HG02870 (cell line): ENCODE data around the gene CLEC2A.
"Not testable (repeated sequence)": the region's sequence is repeated elsewhere in the genome, so short reads cannot be mapped to it uniquely, and the experiment has no call there.

ENCODE experiments used
- ATAC-seq: cut with Tn5 transposase; IDR thresholded peaks from one replicate; pipeline ENCODE4 v1.9.1; 2021; ENCODE audit warnings: mild to moderate bottlenecking, moderate library complexity; ENCODE audit not compliant: unreplicated experiment

Gene CLEC2A, protein sequence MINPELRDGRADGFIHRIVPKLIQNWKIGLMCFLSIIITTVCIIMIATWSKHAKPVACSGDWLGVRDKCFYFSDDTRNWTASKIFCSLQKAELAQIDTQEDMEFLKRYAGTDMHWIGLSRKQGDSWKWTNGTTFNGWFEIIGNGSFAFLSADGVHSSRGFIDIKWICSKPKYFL

DNA sequence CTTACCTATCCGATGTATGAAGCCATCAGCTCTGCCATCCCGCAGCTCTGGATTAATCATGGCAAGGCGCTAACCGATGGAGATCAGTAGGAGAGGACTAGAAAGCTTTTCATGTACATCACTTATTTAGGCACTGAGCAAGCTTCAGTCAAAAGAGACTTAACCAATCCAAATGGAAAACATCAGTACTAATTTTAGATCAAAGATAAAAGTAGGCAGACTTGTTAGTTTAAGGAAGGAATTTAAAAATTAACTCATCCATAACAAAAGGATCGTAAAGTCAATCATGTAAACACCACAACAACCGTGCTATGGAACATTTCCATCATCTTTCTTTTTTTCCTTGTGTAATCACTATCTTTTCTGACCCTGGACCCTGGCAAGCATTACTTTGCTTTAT lies at the start of gene CLEC2A:
Gene CLEC2A (minus strand): TSS at position 101 of the 400 bp plus-strand sequence. CDS start 41 bp downstream, at position 60.
- no peak for ATAC-seq

DNA sequence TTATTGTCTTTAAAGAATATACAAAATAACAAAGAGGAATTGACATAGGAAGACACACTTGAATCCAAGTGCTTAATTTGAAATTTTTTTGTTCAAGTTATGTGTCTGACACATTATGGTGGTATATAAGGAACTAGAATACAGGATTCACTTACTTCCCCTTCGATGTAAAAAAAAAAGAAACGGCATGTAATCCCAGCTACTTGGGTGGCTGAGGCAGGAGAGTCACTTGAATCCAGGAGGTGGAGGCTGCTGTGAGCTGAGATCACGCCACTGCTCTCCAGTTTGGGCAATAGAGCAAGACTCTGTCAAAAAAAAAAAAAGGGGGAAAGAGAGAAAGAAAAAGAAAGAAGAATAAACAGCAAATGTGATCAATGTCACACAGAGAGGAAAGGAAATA lies 48.0 kb upstream of the CLEC2A start:
- no peak for ATAC-seq

DNA sequence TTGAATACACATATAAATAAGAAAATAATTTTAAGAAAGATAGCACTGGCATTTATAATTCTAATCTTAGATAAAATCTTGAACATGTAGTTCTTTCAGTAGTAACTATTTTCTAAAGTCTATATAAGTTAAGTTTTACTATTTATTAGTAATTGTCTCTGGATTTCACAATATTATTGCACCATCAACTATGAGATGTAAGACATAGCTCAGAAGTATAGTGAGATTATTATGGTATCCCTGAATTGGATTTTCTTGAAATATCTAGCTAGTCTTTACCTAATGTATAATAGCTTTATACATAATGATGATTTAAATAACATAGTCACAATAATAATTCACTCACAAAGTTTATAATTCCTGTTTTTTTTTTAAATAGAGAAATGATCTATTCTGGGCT lies 45.7 kb upstream of the CLEC2A start:
- ATAC-seq, result no peak

DNA sequence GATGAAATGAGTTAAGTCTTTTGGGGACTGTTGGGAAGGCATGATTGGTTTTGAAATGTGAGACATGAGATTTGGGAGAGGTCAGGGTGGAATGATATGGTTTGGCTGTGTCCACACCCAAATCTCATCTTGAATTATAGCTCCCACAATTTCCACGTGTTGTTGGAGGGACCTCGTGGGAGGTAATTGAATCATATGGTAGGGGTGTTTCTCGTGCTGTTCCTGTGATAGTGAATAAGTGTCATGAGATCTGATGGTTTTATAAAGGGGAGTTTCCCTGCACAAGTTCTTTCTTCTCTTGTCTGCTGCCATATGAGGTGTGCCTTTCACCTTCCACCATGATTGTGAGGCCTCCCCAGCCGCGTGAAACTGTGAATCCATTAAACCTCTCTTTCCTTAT lies 44.5 kb upstream of the CLEC2A start:
- not testable (repeated sequence) for ATAC-seq

DNA sequence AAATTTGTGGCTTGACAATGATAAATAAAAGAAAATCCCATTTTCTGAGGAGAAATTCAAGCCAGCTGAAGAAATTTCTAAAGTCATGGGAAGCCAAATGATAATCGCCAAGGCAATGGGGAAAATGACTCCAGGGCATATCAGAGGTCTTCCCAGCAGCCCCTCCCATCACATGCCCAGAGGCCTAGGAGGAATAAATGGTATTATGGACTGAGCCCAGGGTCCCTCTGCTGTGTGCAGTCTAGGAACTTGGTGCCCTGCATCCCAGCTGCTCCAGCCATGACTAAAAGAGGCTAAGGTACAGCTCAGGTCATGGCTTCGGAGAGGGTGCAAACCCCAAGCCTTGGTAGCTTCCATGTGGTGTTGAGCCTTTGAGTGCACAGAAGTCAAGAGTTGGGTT lies 43.4 kb upstream of the CLEC2A start:
- no peak for ATAC-seq

DNA sequence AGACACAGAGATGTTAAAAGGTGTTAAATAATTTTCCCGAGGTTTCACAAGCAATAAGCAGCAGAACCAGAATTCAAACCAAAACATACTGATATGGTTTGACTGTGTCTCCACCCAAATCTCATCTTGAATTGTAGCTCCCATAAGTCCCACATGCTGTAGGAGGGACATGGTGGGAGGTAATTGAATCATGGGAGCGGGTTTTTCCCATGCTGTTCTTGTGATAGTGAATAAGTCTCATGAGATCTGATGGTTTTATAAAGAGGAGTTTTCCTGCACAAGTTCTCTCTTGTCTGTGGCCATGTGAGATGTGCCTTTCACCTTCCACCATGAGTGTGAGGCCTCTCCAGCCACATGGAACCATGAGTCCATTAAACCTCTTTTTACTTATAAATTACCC lies 42.6 kb upstream of the CLEC2A start:
- ATAC-seq, result not testable (repeated sequence)

DNA sequence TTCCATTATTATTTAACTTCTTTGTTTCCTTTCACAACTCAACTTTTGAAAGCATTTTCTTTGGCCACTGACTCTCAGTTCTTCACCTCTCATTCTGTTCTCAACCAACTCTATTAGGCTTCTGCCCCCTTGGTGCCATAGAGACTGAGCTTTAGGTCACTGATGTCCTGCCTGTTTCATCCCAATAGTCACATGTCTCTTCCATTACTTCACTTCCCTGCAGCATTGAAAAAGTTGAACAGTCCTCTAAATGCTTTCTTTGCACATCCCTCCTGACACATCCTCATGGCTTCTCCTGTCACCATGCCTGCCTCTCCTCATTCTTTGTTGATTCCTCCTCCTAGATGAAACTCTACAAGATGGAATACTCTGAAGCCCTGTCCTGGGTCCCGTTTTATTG lies 41.8 kb upstream of the CLEC2A start:
- no peak for ATAC-seq

DNA sequence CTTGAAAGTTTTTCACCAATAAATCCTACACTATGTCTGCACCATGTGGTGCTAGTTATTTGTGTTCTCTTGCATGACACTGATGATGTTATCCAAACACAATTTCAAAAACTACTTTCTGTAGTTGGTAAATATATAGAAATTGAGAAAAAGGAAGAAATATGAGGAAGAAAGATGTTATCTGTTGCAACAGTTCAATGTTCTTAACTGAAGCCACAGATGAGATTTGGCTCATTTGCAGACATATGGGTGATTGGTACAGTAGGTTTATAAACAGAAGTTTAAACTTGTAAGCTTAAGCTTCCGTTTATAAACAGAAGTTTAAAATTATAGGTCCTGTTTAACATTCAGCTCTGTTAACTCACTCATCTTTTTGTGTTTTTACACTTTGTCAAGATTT lies 39.0 kb upstream of the CLEC2A start, which contains the start of gene CLEC12A:
Gene CLEC12A (plus strand): TSS at position 229 of the 400 bp plus-strand sequence. CDS start 188 bp downstream, outside the sequence.
- ATAC-seq, result no peak

DNA sequence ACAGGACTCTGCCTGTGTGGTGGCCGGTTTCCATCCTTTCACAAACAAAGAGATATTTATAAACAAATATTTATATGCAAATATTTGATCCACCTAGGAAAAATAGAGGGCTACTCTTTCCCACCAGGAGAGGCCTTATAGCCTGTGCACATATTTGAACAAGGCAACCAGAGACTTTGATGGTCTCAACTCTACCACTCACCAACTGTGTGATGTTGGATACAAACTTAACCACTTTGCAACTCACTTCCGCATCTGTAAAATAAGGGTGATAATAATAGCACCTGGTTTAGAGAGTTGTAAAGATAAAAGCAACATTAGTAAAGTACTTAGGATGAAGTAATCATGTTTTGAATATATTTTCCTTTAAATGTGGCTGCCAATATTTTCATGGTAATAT lies 37.5 kb upstream of the CLEC2A start:
- no peak for ATAC-seq

DNA sequence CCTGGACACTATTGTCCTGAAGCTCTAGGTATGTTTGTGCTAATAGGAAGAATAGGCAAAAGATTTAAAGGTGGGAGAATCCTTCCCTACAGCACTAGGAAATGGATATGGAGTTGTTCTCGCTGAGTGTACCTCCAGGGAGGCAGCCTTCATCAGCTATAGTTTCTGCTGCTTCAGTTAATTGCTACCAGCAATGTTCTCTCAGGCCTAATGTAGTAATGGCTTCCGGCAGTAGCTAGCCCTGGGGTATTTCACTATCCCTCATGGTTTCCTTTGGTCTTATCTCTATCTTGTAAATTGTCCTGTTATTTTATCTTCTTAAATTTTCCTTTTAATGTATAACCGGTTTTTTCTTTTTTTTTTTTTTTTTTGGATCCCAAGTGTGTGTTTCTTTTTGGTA lies 29.7 kb upstream of the CLEC2A start:
- no peak for ATAC-seq

DNA sequence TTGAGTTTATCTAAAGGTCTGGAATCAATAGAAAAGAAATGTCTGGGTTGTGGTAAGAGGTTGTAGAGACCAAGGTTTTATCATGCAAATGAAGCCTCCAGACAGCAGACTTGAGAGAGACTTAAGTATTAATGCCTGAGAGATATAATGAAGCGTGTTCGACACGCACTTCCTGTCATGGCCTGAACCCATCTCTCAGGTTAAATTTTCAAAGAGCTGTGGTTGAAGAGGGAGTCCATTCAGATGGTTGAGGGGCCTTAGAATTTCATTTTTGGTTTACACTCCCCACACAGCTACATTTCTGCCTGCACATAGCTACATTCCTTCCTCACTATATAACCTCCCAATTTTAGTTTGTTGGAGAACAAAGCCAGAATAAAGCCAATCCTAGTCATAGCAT lies 28.9 kb upstream of the CLEC2A start:
- no peak for ATAC-seq

DNA sequence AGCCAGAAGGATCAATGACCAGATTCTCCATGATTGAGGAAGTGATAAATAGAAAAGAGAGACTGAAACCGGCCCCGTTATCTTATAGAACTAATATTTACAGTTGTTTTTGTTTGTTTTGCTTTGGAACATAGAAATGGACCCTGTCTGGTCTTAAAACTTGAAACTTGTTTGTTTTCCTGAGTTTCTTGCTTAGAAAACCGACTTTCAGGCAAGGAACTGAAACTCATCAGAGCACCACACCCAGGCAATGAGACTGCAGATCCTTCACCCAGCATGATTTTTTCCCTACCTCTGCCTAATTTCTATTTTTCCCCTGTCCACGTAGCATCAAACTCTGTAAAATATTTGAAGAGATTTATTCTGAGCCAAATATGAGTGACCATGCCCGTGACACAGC lies 28.4 kb upstream of the CLEC2A start:
- no peak for ATAC-seq

DNA sequence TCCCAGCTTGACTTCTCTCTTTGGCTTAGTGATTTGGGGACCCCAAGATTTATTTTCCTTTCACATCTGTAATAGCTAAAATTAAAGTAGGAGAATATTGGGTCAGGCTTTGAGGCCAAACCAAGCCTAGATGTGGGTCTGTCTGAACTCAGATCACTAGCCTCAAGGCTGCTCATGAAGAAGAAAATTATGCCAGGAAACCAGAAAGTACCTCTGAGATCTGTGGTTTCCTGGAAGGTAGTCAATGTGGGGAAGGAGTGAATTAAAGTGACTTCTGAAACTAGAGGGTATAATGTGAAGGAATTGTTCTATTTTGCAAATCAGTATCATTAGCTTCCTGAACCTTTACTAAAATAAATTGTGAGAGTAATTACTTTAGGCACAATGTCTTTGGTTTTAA lies 25.7 kb upstream of the CLEC2A start:
- ATAC-seq, result no peak

DNA sequence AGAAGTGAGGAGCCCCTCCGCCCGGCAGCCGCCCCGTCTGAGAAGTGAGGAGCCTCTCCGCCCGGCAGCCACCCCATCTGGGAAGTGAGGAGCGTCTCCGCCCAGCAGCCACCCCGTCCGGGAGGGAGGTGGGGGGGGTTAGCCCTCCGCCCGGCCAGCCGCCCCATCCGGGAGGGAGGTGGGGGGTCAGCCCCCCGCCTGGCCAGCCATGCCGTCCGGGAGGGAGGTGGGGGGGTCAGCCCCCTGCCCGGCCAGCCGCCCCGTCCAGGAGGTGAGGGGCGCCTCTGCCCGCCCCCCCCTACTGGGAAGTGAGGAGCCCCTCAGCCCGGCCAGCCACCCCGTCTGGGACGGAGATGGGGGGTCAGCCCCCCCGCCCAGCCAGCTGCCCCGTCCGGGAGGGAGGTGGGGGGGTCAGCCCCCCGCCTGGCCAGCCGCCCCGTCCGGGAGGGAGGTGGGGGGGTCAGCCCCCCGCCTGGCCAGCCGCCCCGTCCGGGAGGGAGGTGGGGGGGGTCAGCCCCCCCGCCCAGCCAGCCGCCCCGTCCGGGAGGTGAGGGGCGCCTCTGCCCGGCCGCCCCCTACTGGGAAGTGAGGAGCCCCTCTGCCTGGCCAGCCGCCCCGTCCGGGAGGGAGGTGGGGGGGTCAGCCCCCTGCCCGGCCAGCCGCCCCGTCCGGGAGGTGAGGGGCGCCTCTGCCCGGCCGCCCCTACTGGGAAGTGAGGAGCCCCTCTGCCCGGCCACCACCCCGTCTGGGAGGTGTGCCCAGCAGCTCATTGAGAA lies 21.0 kb upstream of the CLEC2A start:
- ATAC-seq, result not testable (repeated sequence)

DNA sequence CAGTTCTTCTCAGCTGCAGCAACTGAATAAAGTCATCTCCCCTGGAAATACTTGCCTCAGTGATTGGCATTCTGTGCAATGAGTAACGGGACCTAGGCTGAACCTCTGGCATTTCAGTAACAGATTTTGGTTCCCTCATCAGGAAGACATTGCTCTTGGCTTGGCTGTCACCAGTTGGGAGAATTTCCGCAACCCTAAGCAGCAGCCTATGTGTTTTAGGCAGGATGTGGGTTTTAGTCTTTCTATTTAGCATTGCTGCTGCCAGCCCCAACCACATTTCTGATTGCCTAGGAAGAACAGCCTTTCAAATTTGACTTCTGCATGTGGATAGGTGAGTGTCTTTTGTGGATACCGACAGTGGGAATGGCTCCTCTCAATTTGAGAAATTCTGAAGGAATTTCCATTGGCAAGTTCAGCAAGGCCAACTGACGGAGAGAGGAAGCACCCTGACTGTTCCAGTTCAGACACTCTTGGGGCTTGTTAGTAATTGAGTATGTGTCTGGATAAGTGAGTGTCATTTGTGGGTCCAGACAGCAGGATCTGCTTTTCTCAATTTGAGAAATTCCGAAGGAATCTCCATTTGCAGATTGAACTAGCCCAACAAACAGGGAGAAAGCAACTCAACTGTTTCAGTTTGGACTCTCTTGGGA lies 19.0 kb upstream of the CLEC2A start:
- no peak for ATAC-seq

DNA sequence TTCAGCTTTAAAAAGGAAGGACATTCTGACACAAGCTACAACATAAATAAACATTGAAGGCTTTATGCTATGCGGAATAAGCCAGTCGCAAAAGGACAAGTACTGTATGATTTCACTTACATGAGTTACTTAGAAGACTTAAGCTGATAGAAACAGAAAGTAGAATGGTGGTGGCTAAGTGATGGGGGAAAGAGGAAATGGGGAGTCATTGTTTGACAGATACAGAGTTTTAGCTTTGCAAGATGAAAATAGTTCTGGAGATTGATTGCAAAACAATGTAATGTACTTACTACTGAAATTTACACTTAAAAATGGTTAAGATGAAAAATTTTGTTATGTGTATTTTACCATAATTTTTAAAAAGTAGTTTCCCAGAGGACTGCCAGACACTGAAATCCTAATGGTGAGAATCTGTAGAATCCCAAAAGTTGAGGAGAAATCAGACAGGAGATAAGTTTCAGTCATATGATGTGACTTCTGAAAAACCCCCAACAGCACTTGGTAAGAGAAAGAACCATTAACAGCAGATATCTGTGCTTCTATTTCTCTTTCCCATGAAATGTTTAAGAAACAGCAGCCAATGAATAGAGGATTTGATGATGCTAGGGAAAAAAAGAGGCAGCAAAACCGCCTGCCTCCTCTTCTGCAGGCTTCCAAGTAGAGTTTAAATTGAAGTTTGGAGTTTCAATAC lies 16.6 kb upstream of the CLEC2A start:
- ATAC-seq, result peak; percentile 97

DNA sequence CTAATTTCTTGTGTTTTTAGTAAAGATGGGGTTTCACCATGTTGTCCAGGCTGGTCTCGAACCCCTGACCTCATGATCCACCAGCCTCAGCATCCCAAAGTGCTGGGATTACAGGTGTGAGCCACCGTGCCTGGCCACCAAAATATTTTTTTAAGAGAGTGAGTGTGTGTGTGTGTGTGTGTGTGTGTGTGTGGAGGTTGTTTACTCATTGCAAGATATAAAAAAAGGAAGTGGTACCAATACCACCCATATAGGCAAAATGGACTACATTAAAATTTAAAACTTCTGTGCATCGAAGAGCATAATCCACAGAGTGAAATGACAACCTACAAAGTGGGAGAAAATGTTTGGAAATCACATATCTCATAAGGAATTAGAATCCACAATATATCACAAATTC lies 15.5 kb upstream of the CLEC2A start:
- no peak for ATAC-seq

DNA sequence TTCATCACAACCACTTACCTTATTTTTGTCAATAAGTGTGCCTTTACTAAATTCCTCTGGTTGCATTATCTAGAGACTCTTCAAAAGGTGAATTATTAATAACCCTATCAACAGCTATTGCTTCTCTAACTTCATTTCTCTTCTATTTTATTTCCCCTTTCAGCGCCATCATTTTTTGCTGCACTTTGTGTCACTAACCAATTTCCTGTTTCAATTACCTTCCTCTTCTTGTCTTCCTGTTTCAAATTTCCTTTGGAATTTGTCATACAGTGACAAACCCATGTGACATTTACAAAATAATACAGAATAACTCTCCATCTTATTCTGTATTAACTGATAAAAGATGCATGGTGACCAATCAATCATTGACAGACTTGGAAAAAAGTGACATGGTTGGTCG lies 12.2 kb upstream of the CLEC2A start:
- no peak for ATAC-seq

DNA sequence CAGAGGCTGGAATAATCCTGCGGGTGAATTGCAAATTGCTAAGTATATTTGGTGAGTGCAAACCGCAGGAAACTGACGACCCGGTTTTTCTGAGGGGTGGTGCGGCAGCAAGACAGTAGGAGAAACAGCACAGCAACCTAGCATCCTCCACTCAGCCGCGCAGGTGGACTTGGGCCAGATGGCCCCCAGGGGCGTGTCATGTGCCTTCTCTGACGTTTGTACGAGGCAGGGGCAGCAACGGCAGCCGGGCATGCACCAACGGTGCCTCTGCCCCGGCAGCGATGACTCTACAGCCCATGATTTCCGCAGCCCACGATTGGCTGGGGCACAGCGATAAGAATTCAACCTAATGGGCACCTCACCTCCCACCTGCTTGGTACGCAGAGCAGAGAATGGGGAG lies 11.1 kb upstream of the CLEC2A start:
- no peak for ATAC-seq

DNA sequence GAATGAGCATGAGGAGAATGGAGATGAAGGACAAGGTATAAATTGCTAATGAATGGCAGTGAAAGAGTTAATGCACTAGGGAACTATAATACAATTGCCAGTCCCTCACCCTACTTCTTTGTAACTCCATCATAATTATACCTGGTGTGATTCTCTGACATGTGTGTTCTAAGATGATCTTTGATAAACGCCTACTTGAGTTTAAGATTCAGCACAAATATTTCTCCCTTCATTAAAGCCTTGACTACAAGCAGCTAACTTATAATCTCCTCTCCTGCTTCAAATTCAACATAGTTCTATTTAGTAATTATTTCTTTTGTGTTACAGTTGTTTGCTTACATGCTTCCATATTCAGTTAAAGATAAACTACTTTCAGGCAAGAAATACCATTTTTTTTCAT lies 9.7 kb upstream of the CLEC2A start:
- no peak for ATAC-seq

DNA sequence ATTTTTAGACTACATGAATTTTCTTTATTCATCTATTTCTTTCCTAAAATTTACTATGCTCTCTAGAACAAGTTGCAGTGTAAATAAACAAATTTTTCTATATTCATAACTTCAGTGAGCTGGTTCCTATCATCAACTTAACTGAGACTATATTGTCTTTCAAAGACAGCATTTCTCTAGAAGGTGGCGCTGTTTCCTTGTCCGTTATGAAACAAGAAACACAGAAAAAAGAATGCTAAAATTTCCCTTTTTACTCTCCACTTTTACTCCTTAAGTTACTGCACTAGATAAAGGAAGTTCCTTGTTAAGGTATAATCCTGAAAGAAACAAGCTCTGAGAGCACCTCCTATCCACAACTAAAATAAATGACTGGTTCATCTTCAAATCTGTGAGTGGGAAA lies 8.2 kb upstream of the CLEC2A start:
- ATAC-seq, result no peak

DNA sequence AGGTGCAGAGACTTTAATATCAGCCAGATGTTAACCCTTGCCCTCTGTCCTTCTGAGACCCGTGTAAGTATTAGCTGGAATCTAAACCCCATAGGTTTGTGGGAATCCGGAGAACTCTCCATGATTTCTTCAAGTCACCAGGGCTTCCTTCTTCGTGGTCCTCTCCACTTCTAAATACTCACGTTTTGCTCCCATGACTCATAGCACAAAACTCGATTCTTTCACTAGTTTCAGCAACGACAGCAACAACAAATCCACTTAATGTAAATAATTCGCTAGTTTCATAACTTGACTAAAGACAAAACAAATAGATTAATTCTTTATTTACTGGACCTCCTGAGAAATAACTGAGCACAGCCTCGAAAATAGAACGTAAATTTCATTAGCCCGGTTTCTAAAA lies 4.4 kb upstream of the CLEC2A start:
- no peak for ATAC-seq
